Endothelial cell of hepatic sinusoid (primary cell): ENCODE results near the gene TSEN54.

Experiments used
- in situ Hi-C: cut with HindIII; loops from 2 replicates; pipeline ENCODE4 v1.10.0; 2017; ENCODE audit warnings: low sequenced_read_pairs

Gene TSEN54

DNA sequence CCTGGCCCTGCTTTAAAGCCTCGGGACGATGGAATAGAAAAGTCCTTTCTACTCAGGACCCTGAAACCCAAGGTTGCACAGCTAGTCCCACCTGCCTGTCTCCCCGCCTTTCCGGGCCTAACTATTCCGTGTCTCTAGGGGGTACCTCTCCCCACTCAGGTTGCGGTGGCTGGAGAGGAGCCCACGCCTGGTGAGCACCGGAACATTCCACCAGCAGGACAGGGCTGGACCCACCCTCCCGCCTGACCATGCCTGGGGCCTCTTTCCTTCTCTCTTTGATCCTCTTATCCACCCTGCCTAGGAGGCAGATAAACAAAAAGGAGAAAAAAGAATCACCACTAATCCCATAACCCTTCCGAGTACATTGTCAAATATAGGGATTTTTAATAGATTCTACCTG lies 20.0 kb downstream of the TSEN54 start:
- in situ Hi-C loops, result no loop called here

DNA sequence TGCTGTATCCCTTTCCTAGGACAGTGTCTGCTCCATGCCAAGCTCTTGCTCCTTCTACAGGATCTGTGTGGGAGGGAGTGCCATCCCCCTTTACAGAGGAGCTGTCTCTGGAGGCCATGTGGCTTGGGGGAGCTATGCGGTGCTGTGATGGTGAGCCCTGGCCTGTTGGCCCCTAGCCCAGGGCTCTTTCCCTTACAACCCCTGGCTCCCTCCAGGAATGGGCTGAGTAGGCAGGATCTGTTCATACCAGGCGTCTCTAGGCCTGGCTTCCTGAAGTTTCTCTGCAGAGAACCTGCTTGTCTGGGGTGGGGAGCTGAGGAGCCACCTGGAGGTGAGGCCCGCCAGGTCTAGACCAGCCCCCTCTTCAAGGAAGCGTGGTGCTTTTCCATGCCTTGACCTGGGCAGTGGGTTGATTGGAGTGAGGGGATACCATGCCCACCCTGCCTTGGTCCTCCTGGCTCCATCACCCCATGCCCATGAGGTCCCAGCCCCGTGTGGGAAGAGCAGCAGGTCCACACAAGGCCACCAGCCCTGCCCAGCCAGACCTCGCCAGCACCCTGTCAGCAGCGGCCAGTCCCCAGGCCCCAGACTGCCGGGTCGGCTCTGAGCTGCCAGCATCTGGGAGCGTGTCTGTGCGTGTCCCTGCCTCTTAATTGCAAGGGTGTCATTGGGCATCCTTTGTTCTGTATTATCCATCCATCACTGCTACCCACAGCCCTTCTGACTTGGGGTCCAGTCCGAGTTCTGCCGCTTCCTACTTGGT lies 23.8 kb downstream of the TSEN54 start:
- in situ Hi-C loops, result no loop called here

DNA sequence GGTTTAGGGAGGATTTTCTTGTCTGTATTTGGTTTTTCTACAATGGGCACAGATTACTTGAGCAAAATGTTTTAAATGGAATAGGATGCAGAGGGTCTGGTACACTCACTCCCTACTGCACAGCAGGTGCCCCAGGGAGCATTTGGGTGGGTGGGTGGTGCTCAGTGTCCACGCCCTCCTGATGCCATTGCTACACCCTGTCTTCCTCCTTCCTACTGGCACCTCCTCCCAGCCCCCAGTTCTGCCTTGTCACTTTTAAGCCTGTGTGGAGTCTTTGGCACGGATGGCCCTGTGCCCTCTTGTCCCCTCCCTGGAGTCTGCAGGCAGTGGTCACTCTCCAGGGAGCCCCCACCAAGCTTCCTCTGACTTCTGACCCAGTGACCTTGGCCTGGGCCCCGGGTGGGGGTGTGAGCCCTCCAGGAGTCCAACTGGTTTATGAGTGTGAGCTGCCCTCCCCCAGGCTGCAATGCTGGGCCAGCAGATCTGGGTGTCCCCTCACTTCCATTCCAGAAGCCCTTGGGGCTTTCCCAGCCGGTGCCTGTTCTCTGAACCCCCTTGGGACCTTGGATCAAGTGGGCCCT lies 24.7 kb downstream of the TSEN54 start:
- in situ Hi-C loops, result no loop called here

DNA sequence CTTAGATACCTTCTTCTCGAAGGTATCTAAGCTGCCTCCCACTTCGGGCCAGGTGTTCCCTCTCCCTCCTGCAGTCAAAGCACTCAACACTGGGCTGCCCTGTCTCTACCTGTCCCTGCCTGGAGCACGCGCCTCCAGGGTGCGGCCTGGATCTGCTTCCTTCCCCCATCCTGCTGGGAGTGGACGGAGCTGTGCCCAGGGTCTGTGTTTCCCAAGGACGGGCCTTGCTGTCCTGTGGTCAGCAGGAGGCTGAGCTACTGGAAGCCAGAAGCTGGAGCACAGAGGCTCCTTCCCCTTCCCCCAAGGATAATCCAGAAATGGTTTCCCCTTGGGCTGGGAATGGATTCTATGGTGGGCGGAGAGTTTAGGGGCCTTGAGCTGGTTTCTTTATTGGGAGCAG lies 25.9 kb downstream of the TSEN54 start:
- in situ Hi-C loops, result no loop called here

DNA sequence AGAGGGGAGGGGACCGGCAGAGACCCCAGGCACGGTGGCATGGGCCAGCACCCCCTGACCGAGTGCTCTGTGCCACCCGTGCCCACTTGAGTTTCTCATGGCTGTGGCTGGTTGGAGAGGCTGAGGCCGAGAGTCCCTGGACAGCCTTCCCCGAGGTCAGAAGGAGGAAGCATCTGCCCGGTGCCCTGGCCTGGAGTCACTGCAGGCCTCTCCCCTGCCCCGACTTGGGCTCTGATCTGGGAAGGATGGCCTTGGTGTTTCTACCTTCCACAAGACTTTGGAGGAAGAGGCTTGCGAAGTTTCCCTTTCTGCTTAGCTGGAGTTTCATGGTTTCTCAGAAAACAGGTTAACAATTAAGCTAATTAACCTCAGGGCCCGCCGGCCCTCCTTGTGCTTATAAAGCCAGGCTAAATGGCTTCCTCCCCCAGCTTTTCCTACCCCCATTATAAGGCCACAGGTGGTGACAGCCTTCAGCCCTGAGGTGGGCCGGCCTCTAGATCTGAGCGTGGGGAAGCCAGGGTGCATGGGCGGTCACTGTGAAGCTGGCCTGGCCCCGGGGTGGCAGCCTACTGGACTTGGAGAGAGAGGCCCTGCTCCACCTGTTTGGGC lies 26.5 kb downstream of the TSEN54 start:
- in situ Hi-C loops, result no loop called here

DNA sequence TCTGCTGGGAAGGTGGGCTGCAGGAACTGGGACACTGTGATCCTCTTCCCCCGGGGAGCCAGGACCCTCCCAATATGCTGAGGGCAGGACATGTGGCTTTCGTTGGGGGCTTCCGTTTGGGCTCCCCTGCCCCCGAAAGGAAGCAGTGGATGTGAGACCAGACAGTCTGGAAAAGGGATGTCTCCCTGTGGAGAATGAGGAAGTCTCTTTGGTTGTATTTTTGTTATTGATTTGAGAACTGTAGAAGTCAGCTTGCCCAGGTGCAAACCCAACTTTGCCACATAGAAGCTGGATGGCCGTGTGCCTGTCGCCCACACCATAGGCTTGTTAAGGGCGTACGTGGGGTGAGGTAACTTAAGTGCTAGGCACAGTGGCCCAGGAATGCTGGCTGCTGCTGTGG lies 27.9 kb downstream of the TSEN54 start:
- in situ Hi-C loops, result no loop called here

DNA sequence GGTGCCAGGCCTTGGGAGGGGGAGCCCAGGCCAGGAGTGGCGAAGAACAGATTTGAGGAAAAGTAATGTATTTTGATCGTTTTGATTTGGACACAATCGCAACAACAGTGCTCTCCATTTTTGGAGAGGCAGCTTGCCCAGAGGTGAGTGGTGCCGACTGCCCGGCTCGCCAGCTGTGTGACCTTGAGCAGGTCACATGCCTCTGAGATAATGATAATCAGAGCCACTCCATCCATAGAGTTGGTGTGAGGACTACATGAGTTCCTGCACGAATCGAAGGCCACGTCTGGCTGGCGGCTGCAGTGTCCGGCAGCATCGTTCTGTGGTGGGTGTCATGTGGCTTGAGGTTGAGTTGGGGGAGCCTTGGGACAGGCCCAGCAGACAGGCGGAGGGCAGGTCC lies 29.9 kb downstream of the TSEN54 start:
- in situ Hi-C loops, result no loop called here

DNA sequence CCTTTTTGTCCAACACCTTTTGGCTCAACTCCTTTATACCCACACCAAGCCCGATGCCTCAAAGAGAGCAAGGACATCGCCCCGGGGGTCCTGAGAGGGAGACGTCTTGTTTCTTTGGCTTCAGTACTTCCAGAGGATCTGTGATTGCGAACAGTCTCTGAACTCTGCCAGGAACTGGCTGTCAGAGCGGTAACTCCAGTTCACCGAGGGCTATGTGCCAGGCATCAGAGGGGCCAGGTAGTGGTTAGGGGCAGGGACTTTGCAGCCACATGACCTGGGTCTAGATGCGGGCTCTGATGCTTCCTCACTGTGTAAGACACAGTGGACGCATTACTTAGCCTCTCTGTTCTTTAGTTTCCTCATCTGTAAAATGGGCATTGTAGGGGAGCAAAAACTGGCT lies 30.8 kb downstream of the TSEN54 start:
- in situ Hi-C loops, result no loop called here

DNA sequence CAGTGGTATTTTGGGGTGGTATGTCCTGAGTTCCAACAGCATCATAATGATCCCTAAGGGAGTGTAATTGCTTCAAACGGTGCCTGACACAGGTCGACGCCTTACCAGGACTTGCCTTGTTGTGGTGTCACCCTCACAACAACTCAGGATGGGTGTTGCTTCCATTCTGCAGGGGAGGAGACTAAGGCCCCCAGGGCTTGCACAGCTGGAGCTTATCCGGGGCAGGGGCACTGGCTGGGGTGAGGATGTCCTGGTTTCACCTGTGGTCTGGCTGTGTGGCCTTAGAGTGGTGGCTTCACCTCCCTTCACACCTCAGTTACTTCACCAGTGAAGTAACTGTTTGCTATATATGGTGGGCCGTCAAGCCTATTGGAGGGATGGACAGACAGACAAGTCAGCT lies 32.5 kb downstream of the TSEN54 start:
- in situ Hi-C loops, result no loop called here

DNA sequence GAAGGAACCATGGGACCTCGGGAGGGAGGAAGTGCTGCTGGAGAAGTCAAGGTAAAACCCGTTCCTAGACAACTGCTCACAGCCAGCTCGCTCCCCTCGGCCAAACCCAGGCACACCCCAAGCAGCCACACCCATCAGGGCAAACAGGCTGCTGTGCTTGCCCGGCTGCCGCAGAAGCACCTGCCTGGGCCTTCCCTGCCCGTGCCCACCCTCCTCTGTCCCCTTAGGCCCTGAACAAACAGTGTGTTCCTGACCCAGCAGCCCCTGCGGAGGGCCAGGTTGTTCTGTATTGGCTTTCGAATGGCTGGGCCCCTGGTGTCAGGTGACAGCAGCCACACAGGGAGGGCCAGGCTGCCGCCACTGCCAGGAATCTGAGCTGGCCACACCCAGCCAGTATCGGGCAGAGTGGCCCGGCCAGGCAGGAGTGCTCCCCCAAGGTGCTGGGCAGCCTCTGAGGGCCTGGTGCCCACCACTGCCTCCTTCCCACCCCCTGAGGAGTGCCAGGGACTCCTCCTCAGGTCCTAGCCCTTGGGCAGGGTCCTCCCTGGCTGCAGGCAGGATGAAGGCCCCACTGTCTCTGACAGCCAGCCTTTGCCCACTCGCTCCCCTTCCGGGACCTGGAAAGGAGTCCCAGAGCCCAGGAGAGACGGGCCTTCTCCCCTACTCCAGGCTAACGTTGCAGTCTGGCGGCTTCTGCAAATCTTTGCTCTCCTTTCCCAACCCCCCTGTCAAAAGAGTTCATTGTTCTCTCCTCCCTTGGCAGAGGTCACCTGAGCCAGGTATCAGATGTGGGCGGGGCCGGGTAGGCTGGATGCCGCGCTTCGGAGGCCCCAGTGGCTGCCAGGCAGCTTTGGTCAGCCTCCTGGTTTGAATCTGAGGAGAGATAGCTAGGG lies 33.2 kb downstream of the TSEN54 start:
- in situ Hi-C loops, result no loop called here

DNA sequence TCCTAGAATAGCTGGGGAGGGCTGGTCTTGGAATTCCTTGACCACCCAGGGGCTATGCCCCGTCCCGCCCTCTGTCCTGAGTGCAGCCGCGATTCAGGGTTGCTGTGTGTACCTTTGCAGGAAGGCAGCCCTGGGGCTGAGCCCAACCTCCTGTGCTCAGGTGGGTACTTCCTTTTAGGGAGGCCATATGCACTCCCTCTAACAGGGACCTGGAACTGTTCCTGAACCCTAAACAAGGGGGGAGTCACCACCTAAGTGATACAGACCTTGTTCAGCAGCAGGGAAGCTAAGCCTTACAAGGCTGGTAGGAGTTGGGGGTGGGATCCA lies 33.8 kb downstream of the TSEN54 start:
- in situ Hi-C loops, result no loop called here

DNA sequence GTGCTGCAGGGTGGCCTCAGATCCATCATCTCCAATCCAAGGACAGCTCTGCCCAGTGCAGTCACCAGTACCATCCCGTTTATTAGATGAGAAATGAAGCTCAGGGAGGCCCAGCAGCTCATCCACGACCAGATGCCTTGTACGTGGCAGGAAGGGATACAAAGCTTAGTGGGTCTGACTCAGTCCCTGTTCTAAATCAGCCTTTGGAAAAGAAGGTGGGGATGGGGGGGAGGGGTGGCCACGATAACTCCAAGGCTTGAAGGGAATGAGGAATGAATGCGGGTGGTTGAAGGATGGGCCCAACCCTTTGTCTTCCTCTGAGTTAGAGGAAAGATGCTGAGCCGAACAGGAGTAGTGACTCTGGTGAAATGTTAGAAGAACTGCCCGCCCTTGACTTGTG lies 34.9 kb downstream of the TSEN54 start:
- in situ Hi-C loops, result no loop called here

DNA sequence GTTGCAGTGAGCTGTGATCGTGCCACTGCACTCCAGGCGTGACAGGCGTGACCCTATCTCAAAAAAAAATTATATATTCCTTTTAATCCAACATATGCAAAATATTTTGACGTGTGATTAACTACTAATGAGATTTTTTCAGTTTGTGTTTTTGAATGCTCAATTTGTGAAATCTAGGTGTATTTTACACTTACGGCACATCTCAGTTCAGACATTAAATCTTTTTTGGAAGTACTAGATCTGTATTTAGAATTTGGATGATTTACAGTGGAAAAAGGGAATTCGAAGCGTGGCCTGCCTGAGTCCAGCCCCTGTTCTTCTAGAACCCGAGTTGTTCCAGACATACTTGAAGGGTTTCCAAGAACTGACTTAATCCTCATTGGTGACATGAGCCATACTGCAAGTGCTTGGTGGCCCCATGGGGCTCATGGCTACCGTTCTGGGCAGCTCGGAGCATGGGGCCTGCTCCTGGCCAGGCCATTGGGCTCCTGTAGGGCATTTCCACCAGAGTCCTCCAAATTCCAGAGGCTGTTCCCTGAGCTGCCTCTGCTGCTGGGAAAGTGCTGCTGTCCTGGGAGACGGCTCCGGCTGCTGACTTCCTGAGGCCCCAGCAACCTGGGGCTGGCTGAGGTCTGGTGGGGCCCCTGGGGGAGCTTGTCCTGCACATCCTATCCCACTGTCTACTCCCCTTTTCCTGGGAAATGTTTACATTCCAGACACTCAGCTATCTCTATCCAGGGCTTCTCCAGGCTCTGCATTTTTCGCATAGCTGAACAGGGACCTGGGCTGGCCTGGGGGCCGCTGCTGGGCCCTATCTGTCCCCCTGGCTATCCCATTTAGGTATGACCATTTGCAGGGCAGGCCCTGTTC lies 36.3 kb downstream of the TSEN54 start:
- in situ Hi-C loops, result no loop called here

DNA sequence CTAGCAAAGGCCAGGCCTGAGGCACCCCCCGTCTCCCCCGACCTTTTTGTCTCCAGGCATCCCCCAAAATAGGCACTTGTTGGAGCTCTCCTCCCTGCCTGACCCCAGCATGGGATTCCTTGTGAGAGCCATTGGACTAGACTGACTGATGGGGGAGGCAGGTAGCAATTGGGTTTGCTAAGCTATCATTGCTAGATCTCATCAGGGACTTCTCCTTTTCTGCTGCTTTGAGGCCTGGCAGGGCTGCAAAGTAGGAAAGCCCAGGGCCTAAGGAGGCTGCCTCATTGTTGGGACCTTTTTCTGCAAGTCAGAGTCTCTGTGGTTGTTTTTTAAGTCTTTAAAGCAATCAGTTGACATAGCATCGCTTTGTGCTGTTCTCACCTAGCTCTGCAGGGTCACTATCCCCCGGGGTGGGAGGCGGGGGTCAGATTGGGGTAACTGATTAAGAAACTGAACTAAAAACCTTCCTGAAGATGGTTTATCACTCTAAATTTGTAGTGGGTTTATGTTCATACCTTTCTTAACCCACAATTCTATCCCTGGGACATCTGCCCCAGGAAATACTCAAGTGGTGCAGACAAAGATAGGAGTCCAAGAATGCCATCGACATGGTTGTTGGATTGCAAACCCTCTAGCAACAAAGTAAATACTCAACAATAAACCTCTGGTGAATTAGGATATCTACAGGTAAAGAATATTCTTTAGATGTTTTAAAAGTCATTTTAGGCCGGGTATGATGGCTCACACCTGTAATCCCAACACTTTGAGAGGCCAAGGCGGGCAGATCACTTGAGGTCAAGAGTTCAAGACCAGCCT lies 37.2 kb downstream of the TSEN54 start:
- in situ Hi-C loops, result no loop called here

DNA sequence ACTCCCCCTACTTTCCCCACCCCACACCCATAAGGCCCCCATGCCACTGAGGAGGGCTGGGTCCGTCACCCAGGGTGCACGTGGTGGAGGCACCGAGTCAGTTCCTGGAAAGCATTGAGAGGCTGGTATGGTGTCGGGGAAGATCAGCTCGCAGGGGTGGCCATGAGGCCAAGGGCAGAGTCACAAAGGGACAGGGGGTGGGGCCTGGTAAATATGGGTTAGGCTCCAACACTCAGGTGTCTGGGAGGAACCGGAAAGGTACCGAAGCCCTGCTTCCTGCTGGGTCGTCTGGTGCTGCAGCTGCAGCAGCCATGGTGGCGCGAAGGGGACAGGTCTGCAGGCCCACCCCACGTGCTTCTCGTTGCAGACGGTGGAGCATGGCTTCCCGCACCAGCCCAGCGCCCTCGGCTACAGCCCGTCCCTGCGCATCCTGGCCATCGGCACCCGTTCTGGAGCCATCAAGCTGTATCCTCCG lies 39.4 kb downstream of the TSEN54 start:
- in situ Hi-C loops, result no loop called here

DNA sequence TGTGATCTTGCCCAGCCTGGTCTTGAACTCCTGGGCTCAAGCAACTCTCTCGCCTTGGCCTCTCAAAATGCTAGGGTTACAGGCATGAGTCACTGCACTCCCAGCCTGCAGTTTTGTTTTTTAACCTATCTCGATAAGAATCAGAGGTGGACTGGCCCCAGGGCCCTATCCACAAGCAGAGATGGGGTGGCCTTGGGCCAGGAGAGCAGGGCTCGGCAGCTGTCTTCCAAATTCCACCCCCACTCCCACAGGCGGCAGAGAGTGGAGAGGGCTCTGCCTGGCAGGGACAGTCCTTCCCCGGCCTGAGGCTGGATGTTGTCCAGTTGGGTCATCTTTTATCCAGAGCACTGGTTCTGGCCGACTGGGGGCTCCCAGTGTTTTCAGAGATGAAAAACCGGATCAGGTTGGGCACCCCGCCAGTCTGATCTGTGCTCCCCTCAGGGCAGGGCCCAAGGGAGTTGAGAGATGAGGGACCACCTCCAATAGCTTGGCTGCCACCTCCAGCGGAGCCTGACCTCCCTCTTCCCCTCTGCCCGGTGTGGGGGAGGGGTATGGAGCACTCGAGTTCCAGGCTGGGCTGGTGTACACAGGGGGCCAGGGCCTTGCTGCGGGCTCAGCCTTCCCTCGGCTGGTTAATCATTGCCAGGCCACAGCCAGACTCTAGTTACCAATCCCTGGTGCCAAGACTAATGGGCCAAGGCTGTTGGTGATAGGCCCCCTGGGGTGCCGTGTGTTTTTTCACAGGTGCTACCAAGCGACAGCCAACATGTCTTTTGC lies 40.9 kb downstream of the TSEN54 start:
- in situ Hi-C loops, result no loop called here

DNA sequence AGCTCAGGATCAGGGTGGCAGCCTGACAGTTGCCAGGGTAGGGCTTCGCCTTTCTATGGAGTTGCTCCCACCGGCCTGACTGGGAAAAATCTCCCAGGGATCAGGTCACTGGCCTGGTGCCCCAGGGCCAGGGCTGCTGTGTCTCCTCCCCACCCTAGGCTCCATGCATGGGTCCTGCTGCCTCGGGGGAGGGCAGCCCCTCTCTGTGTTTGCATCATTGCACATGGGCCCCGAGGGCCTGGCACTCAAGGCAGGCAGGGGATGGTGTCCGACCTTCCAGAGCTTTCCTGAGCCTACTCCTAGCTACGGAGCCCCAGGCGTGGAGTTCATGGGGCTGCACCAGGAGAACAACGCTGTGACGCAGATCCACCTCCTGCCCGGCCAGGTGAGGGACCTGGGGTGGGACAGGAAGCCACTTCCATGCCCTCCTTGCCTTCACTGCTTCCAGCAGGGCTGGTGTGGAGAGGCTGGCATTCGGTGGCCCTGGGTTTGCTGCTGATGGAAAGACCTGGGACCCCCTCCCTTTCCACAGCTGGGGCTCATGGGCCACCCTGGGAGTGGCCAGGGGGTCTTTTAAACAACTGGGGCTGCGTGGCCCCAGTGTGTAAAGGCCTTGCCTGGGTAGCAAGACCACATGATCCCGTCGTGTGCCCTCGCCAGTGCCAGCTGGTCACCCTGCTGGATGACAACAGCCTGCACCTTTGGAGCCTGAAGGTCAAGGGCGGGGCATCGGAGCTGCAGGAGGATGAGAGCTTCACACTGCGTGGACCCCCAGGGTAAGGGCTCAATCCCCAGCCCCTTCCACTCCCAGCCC lies 41.7 kb downstream of the TSEN54 start:
- in situ Hi-C loops, result no loop called here
